ENCODE results near the gene COL8A1.
"Not testable (repeated sequence)": the region's sequence is repeated elsewhere in the genome, so short reads cannot be mapped to it uniquely, and the experiment has no call there.

COL8A1 gene

GRCh38 chr3:99817047-99817436 is 178.6 kb downstream of the COL8A1 start:
- DNase-seq = no peak

- peak; percentile 54 for DNase-seq
These were observed 179.2 kb downstream of the COL8A1 start, which contains the start of gene CMSS1 for GRCh38 chr3:99817437-99818240. Gene CMSS1 (plus strand): TSS chr3:99817862.

- no peak for DNase-seq
These were observed 180.4 kb downstream of the COL8A1 start for GRCh38 chr3:99818818-99819217.

- DNase-seq = no peak
These were observed 185.6 kb downstream of the COL8A1 start for GRCh38 chr3:99823723-99824711.

GRCh38 chr3:99825004-99825640 is 186.7 kb downstream of the COL8A1 start:
- DNase-seq = no peak

GRCh38 chr3:99829844-99830243 is 191.4 kb downstream of the COL8A1 start:
- DNase-seq = no peak

- no peak for DNase-seq
These were observed 195.3 kb downstream of the COL8A1 start for GRCh38 chr3:99833617-99834205.

- DNase-seq = no peak
These were observed 196.0 kb downstream of the COL8A1 start for GRCh38 chr3:99834211-99834957.

GRCh38 chr3:99836681-99837080 is 198.3 kb downstream of the COL8A1 start:
- no peak for DNase-seq

- no peak for DNase-seq
These were observed 199.3 kb downstream of the COL8A1 start for GRCh38 chr3:99837715-99838114.

GRCh38 chr3:99838755-99839154 is 200.4 kb downstream of the COL8A1 start:
- no peak for DNase-seq

- no peak for DNase-seq
These were observed 201.2 kb downstream of the COL8A1 start for GRCh38 chr3:99839613-99840012.

- not testable (repeated sequence) for DNase-seq
These were observed 203.6 kb downstream of the COL8A1 start for GRCh38 chr3:99841949-99842348.

GRCh38 chr3:99842826-99843589 is 204.6 kb downstream of the COL8A1 start:
- DNase-seq = peak; percentile 44

- no peak for DNase-seq
These were observed 205.3 kb downstream of the COL8A1 start for GRCh38 chr3:99843590-99844258.

GRCh38 chr3:99845331-99845730 is 206.9 kb downstream of the COL8A1 start:
- DNase-seq = no peak

- no peak for DNase-seq
These were observed 207.6 kb downstream of the COL8A1 start for GRCh38 chr3:99845999-99846398.

- DNase-seq = peak; percentile 22
These were observed 208.2 kb downstream of the COL8A1 start for GRCh38 chr3:99846477-99847160.

- no peak for DNase-seq
These were observed 210.0 kb downstream of the COL8A1 start for GRCh38 chr3:99848433-99848832.
